ENCODE results near the gene RIT2.

GRCh38 chr18:43078478-43079092 is 36.9 kb downstream of the RIT2 start:
- TF ChIP-seq POLR2A (IDR thresholded peaks at IDR 0.05) (no peak), POLR2AphosphoS5 (IDR thresholded peaks at IDR 0.05) (no peak), CTCF (IDR thresholded peaks at IDR 0.05 in 8 of 11, conservative IDR thresholded peaks at IDR 0.05 in 3 of 11) (no peak)

All from spleen (tissue), 7 donors.